ENCODE data around the gene PTPRCAP. TPM values are rescaled to one million over a fixed set of nuclear protein-coding genes. Genes with fewer than 3 reads are reported as not detected.
"Not testable (repeated sequence)": the region's sequence is repeated elsewhere in the genome, so short reads cannot be mapped to it uniquely, and the experiment has no call there.

PTPRCAP gene
- total RNA-seq, 5 donors from 2014 or later (not counting 1 experiment from before 2014, with no cell fraction given), result 192 to 282 (median 256) TPM

GRCh38 chr11:67431346-67432249 is 5.9 kb downstream of the PTPRCAP start:
- H3K4me1 Mint-ChIP-seq, result peaks cover 56 to 78% (median 64%) of the 10 kb centered on the region in 3 donors
- peaks cover 12% of the 10 kb centered on the region for H3K36me3 Mint-ChIP-seq
- H3K27me3 Mint-ChIP-seq, result no peaks in the 10 kb centered on the region
- peak overlapping the region; percentile 81 to 83 for H3K27ac Mint-ChIP-seq
- H3K9me3 ChIP-seq, result no peaks in the 10 kb centered on the region
- peaks cover 28 to 89% of the 10 kb centered on the region in 2 experiments for H3K4me1 ChIP-seq (ENCODE audit: control insufficient read depth in 1 of 2, extremely low read depth in 1 of 2, insufficient read depth in 2 of 2, low read length in 2 of 2)
- POLR2A ChIA-PET, result interaction anchor here in 1 of 2 donors (0.7 kb wide), 1 partner anchor 200 kb away, joined by 9 read pairs; no protein-coding TSS in a partner anchor
- 92% methylated on average over 14 of the region's 24 CpGs for WGBS (ENCODE audit: insufficient coverage)
- no peak overlapping the region for H3K27ac ChIP-seq (ENCODE audit: low read length)
- H3K9me3 Mint-ChIP-seq, result no peaks in the 10 kb centered on the region
- H3K36me3 ChIP-seq (ENCODE audit: control insufficient read depth in 2 of 2, extremely low read depth in 1 of 2, insufficient read depth in 1 of 2, low read length in 1 of 2), result peaks cover 20 to 56% of the 10 kb centered on the region in 2 donors
- DNase-seq (no peak), ATAC-seq (replicated peaks in 1 of 4) (no peak)
- H3K27me3 ChIP-seq (replicated peaks in 1 of 2; ENCODE audit: control insufficient read depth in 2 of 2, extremely low read depth in 1 of 2, insufficient read depth in 2 of 2, low read length in 1 of 2), result no peaks in the 10 kb centered on the region
- peak overlapping the region in 2 of 3 donors; percentile 21 to 53 for H3K4me3 Mint-ChIP-seq
- H3K4me3 ChIP-seq (ENCODE audit: control insufficient read depth in 1 of 2, extremely low read depth in 1 of 2, low read length in 1 of 2), result no peak overlapping the region
- CTCF ChIA-PET, result interaction anchor here in 1 of 2 donors (0.6 to 1.5 kb wide), 3 partner anchors 12 to 34 kb away, joined by 3 read pairs; partner anchors contain the start of genes CORO1B and PPP1CA

- ChIA-PET POLR2A (interaction anchor here in 1 of 2 donors (0.6 kb wide), 2 partner anchors 14 to 196 kb away, joined by 3 to 4 read pairs; no protein-coding TSS in a partner anchor), CTCF (interaction anchor here (0.6 to 2.7 kb wide), 4 partner anchors 9 to 1456 kb away, joined by 3 to 8 read pairs (median 5); partner anchors contain the start of gene PPP1CA (in 1 of the 2))
- Mint-ChIP-seq H3K9me3 (no peaks in the 10 kb centered on the region), H3K27ac (peak overlapping the region in 1 of 2 donors; percentile 98), H3K36me3 (peaks cover 9% of the 10 kb centered on the region), H3K27me3 (no peaks in the 10 kb centered on the region), H3K4me3 (peak overlapping the region; percentile 56 to 98 (median 97)), H3K4me1 (peaks cover 49 to 69% (median 59%) of the 10 kb centered on the region in 3 donors)
- no peak overlapping the region for H3K27ac ChIP-seq (ENCODE audit: low read length)
- 95% methylated on average over 3 of the region's 11 CpGs for WGBS (ENCODE audit: insufficient coverage)
- H3K4me1 ChIP-seq (ENCODE audit: control insufficient read depth in 1 of 2, extremely low read depth in 1 of 2, insufficient read depth in 2 of 2, low read length in 2 of 2), result peaks cover 20 to 73% of the 10 kb centered on the region in 2 experiments
- H3K4me3 ChIP-seq (ENCODE audit: control insufficient read depth in 1 of 2, extremely low read depth in 1 of 2, low read length in 1 of 2), result no peak overlapping the region
- DNase-seq (no peak), ATAC-seq (replicated peaks in 1 of 4) (no peak)
- H3K9me3 ChIP-seq, result no peaks in the 10 kb centered on the region
- peaks cover 20 to 40% of the 10 kb centered on the region in 2 donors for H3K36me3 ChIP-seq (ENCODE audit: control insufficient read depth in 2 of 2, extremely low read depth in 1 of 2, insufficient read depth in 1 of 2, low read length in 1 of 2)
- no peaks in the 10 kb centered on the region for H3K27me3 ChIP-seq (replicated peaks in 1 of 2; ENCODE audit: control insufficient read depth in 2 of 2, extremely low read depth in 1 of 2, insufficient read depth in 2 of 2, low read length in 1 of 2)
Observed at GRCh38 chr11:67429722-67430121, 7.8 kb downstream of the PTPRCAP start.

GRCh38 chr11:67429038-67429668 is 8.3 kb downstream of the PTPRCAP start:
- H3K27me3 Mint-ChIP-seq, result no peaks in the 10 kb centered on the region
- Histone ChIP-seq H3K27ac (ENCODE audit: low read length) (peak overlapping the region; percentile 81), H3K9me3 (no peaks in the 10 kb centered on the region), H3K4me3 (ENCODE audit: control insufficient read depth in 1 of 2, extremely low read depth in 1 of 2, low read length in 1 of 2) (peak overlapping the region; percentile 66 to 99), H3K4me1 (ENCODE audit: control insufficient read depth in 1 of 2, extremely low read depth in 1 of 2, insufficient read depth in 2 of 2, low read length in 2 of 2) (peaks cover 14 to 72% of the 10 kb centered on the region in 2 experiments), H3K27me3 (replicated peaks in 1 of 2; ENCODE audit: control insufficient read depth in 2 of 2, extremely low read depth in 1 of 2, insufficient read depth in 2 of 2, low read length in 1 of 2) (no peaks in the 10 kb centered on the region), H3K36me3 (ENCODE audit: control insufficient read depth in 2 of 2, extremely low read depth in 1 of 2, insufficient read depth in 1 of 2, low read length in 1 of 2) (peaks cover 20 to 34% of the 10 kb centered on the region in 2 donors)
- POLR2A ChIA-PET, result interaction anchor here in 1 of 2 donors (0.6 kb wide), 3 partner anchors 10 to 195 kb away, joined by 3 to 4 read pairs (median 3); no protein-coding TSS in a partner anchor
- peaks cover 53 to 67% (median 54%) of the 10 kb centered on the region in 3 donors for H3K4me1 Mint-ChIP-seq
- CTCF ChIA-PET, result interaction anchor here (0.6 to 2.7 kb wide), 5 partner anchors 8 to 1455 kb away, joined by 3 to 9 read pairs (median 7); partner anchors contain the start of genes PPP1CA (in 1 of the 2) and PTPRCAP (in 1 of the 2)
- peak overlapping the region; percentile 94 to 98 (median 97) for H3K4me3 Mint-ChIP-seq
- H3K36me3 Mint-ChIP-seq, result peaks cover 9% of the 10 kb centered on the region
- H3K9me3 Mint-ChIP-seq, result no peaks in the 10 kb centered on the region
- 40% methylated on average over 11 of the region's 12 CpGs for WGBS (ENCODE audit: insufficient coverage)
- peak overlapping the region; percentile 85 to 98 for H3K27ac Mint-ChIP-seq
- no peak for ATAC-seq (replicated peaks in 1 of 4)
- peak in 1 of 35 experiments; percentile 2 for DNase-seq

- H3K36me3 Mint-ChIP-seq, result peaks cover 9% of the 10 kb centered on the region
- H3K27ac Mint-ChIP-seq, result peak within 1 kb of the TSS; percentile 96 to 98
- DNase-seq (peak; percentile 95 to 100 (median 99)), ATAC-seq (replicated peaks in 1 of 4) (peak; percentile 80 to 86 (median 85))
- H3K27me3 Mint-ChIP-seq, result no peaks in the 10 kb centered on the region
- under 1% methylated on average over 55 of the region's 68 CpGs for WGBS (ENCODE audit: insufficient coverage)
- peaks cover 19 to 26% of the 10 kb centered on the region in 2 donors for H3K36me3 ChIP-seq (ENCODE audit: control insufficient read depth in 2 of 2, extremely low read depth in 1 of 2, insufficient read depth in 1 of 2, low read length in 1 of 2)
- H3K4me1 ChIP-seq (ENCODE audit: control insufficient read depth in 1 of 2, extremely low read depth in 1 of 2, insufficient read depth in 2 of 2, low read length in 2 of 2), result peaks cover 9 to 64% of the 10 kb centered on the region in 2 experiments
- H3K27ac ChIP-seq (ENCODE audit: low read length), result peak within 1 kb of the TSS; percentile 81
- H3K9me3 ChIP-seq, result no peaks in the 10 kb centered on the region
- no peaks in the 10 kb centered on the region for H3K27me3 ChIP-seq (replicated peaks in 1 of 2; ENCODE audit: control insufficient read depth in 2 of 2, extremely low read depth in 1 of 2, insufficient read depth in 2 of 2, low read length in 1 of 2)
- ChIA-PET CTCF (interaction anchor here in 1 of 2 donors (0.7 to 2.7 kb wide), 3 partner anchors 9 to 27 kb away, joined by 3 to 9 read pairs (median 7); partner anchors contain the start of genes PPP1CA and PTPRCAP), POLR2A (interaction anchor here in 1 of 2 donors (0.6 kb wide), 1 partner anchor 9 kb away, joined by 3 read pairs; no protein-coding TSS in a partner anchor)
- peak within 1 kb of the TSS; percentile 94 to 98 (median 97) for H3K4me3 Mint-ChIP-seq
- H3K4me3 ChIP-seq (ENCODE audit: control insufficient read depth in 1 of 2, extremely low read depth in 1 of 2, low read length in 1 of 2), result peak within 1 kb of the TSS; percentile 66 to 99
- H3K9me3 Mint-ChIP-seq, result no peaks in the 10 kb centered on the region
- peaks cover 47 to 59% (median 48%) of the 10 kb centered on the region in 3 donors for H3K4me1 Mint-ChIP-seq
Observed at GRCh38 chr11:67428052-67429001, 9.2 kb downstream of the PTPRCAP start, which contains the start of gene RPS6KB2. Gene RPS6KB2 (plus strand): TSS chr11:67428494. CDS start chr11:67428546, 52 bp downstream.

GRCh38 chr11:67427364-67427859 is 10.1 kb downstream of the PTPRCAP start:
- Histone ChIP-seq H3K27ac (ENCODE audit: low read length) (peak overlapping the region; percentile 74), H3K4me1 (ENCODE audit: control insufficient read depth in 1 of 2, extremely low read depth in 1 of 2, insufficient read depth in 2 of 2, low read length in 2 of 2) (peaks cover 9 to 58% of the 10 kb centered on the region in 2 experiments), H3K36me3 (ENCODE audit: control insufficient read depth in 2 of 2, extremely low read depth in 1 of 2, insufficient read depth in 1 of 2, low read length in 1 of 2) (peaks cover 11 to 16% of the 10 kb centered on the region in 2 donors), H3K4me3 (ENCODE audit: control insufficient read depth in 1 of 2, extremely low read depth in 1 of 2, low read length in 1 of 2) (peak overlapping the region; percentile 66 to 99)
- Mint-ChIP-seq H3K4me1 (peaks cover 41 to 58% (median 47%) of the 10 kb centered on the region in 3 donors), H3K27ac (peak overlapping the region; percentile 96 to 98), H3K4me3 (peak overlapping the region; percentile 94 to 98 (median 97))
- not testable (repeated sequence) for H3K9me3 Mint-ChIP-seq; H3K9me3 ChIP-seq; H3K27me3 ChIP-seq (replicated peaks in 1 of 2; ENCODE audit: control insufficient read depth in 2 of 2, extremely low read depth in 1 of 2, insufficient read depth in 2 of 2, low read length in 1 of 2); H3K36me3 Mint-ChIP-seq; H3K27me3 Mint-ChIP-seq; DNase-seq
- CTCF ChIA-PET, result interaction anchor here in 1 of 2 donors (2.6 to 2.7 kb wide), 2 partner anchors 12 to 26 kb away, joined by 7 to 9 read pairs; partner anchors contain the start of gene PPP1CA
- POLR2A ChIA-PET, result interaction anchor here in 1 of 2 donors (0.6 kb wide), 1 partner anchor 25 kb away, joined by 4 read pairs; no protein-coding TSS in a partner anchor
- peak in 1 of 4 experiments; percentile 4 for ATAC-seq (replicated peaks in 1 of 4)
- WGBS (ENCODE audit: insufficient coverage), result 88% methylated on average over 9 of the region's 19 CpGs

Measured in T-cell (primary cell).